Posterior cingulate gyrus (tissue), 11 donors: ENCODE data around the gene ANKRD49.

ENCODE experiments used
- DNase-seq, 10 donors: peaks; one replicate each; pipeline versions ENCODE4 v3.0.0 to v3.0.0-alpha.2; 2020 to 2021; ENCODE audit warnings: mixed read lengths in 3 of 10
- intact Hi-C: fragments of 100-400 bp; cut with DNase I; formaldehyde crosslinking; loops from one replicate; pipeline ENCODE4 v1.15.1; 2023

ANKRD49 gene

DNA sequence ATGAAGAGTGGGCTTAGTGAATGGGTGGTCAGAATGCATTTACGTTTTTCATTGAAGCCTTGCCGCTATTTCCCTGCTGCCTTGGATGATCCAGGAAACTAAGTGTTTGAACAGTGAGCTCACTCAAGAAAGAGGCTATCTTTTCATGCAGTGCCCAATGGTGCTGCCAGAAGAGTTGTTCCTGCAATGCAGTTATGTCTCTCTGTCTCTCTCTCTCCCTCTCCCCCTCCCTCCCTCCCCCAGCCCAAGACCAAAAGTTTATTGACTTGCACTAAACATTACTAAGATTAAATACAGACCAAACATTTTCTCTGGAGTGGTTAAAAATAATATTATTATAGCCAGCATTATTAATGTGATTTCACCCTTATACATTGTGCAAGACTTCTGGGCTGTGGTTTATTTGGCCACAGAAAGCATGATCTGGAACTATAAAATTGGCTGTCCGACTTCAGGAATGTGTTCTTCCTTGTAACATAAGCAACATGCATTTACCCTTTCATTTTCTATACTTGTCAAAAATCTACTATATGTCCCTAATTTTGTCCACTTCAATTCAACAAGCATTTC is 43.3 kb downstream of the ANKRD49 start:
- intact Hi-C loops = no loop called here
- DNase-seq = no peak

DNA sequence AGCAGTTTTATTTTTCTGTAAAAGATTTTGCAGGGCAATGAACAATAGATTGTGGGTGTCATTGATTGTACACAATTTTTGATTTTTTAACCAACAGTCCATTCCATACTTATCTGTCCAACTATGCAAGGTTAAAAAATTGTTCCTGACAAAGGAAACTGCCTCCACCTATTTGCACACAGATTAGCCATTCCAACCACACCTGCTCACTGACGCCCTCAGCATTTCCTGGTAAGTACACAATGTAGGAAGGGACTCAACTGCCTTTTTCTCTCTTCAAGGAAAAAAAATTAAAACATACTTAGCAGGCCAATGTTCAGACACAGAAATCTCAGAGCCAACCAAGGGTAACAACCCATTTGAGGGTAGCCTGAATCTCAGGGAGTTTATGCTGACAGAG is 45.6 kb downstream of the ANKRD49 start:
- no peak for DNase-seq
- intact Hi-C loops = no loop called here

GRCh38 chr11:94543695-94544645 is 50.2 kb downstream of the ANKRD49 start, which contains the start of gene FUT4:
Gene FUT4, plus strand, starts transcription at chr11:94543921. Its CDS starts 213 bp downstream, at chr11:94544134.
- peak; percentile 59 to 95 (median 76) for DNase-seq
- intact Hi-C loops = no loop called here

GRCh38 chr11:94544646-94545263 is 51.0 kb downstream of the ANKRD49 start:
- intact Hi-C loops = no loop called here

GRCh38 chr11:94545264-94546161 is 51.7 kb downstream of the ANKRD49 start:
- intact Hi-C loops = no loop called here
- DNase-seq = peak in 2 of 10 donors; percentile 65 to 79

More at GRCh38 chr11:94544646-94545263, 51.0 kb downstream of the ANKRD49 start:
- peak in 3 of 10 donors; percentile 9 to 87 (median 73) for DNase-seq

DNA sequence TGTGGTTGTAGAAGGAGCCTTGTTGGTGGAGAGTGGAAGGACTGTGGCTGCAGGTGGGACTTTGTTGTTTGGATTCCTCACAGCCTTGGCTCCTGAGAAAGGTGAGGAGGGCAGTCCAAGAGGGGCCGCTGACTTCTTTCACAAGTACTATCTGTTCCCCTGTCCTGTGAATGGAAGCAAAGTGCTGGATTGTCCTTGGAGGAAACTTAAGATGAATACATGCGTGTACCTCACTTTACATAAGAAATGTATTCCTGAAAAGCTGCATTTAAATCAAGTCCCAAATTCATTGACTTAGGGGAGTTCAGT is 52.3 kb downstream of the ANKRD49 start:
- no peak for DNase-seq
- intact Hi-C loops = no loop called here

GRCh38 chr11:94546886-94547285 is 53.1 kb downstream of the ANKRD49 start:
- no peak for DNase-seq
- intact Hi-C loops = no loop called here

GRCh38 chr11:94549146-94549545 is 55.4 kb downstream of the ANKRD49 start:
- no peak for DNase-seq
- intact Hi-C loops = no loop called here
